HG03064 (cell line): ENCODE measurements around the gene SHANK2.

ENCODE experiments used
- ATAC-seq: cut with Tn5 transposase; IDR thresholded peaks from one replicate; pipeline ENCODE4 v1.9.1; 2021; ENCODE audit warnings: low read depth; ENCODE audit not compliant: unreplicated experiment

Gene SHANK2

DNA sequence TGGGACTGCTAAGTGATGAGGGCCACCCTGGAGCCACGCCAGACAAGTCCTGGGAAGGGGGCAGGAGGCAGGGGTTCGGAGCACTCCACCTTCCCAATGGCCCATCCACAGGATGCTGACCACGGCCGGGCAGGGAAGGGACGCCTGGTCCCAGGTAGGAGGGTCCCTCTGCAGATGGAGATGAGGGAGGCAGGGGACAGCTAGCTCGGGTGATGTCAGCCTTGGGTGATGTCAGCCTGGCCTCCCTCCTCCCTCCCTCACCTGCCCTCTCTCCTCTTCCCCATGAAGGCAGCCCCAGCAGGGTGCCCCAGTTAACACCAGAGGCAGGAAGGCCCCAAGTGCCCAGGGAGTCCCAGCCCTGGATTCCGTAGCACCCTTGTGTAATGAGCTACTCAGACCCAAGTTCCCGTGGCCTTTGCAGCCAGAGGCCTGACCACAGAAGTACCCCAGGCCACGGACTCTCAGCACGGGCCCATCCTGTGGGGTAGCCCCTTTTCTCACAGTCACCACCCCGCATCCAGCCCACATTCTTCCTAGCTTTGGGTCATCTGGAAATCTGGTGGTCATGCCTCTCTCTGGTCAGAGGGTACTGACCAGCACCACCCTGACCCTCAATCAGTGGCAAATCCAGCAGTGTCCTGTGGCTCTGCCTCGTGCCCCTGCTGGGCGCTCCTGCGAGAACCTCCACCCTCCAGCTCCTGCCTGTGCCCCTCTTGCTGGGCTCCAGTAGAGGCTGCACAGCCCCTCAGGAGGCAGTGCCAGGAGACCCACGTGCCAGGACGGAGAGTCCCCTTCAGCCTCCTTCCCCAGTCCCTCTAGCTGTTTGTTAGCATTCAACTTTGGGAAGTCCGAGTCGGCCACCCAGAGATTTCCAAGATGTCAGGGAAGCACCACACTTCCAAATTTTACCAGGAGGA, 47.4 kb downstream of the SHANK2 start:
- ATAC-seq: no peak

- ATAC-seq: no peak
Measured at GRCh38 chr11:71204294-71204693, 48.1 kb downstream of the SHANK2 start.

DNA sequence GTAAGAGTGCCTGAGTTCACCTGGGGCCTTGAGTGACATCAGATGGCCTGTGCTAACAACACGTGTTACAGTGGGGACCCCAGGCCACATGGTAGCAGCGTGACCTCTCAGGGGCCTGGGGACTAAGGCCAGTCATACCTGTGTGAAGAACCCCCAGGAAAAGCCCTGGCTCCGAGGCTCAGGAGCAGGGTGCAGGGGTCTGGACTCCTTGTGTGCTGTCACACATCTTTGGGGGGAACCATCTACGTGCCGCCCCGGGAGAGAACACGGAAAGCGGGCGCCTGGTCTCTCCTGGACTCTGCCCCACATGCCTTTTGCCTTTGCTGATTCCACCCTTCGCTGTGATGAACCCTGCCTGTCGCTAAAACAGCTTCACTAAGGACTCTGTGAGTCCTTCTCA, 48.7 kb downstream of the SHANK2 start:
- ATAC-seq: no peak

DNA sequence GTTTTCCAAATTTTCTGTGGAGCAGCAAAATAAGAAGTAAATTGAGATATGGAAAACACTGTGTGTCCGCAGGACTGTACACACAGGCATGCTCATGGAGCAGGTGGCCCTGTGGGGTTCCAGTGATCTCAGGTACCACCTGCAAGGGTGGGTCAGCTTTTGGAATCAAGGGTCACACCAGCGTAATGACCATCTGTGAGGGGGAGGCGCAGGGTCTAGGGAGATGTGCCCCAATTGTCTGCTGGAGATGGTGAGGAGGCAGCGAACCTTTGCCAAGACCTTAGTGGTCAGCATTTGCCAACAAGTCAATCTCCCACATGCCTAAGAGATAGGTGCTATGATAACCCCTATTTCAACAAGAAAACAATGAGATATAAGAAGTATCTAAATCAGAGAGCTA, 49.4 kb downstream of the SHANK2 start:
- no peak for ATAC-seq

DNA sequence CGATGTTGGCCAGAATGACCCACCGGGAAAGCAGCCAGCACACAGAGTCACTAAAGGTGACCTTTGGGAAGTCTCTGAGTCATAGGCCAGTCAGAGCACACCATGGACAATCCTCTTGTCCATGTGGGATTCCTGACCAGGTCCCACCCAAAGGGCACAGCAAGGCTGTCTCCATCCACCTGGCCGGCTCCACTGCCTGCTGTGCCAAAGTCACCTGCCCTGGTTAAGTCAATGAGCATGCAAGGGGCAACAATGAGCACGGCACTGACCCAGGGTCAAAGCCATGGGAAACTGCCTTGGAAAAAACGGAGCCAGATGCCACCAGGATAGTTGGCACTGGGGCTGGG, 49.8 kb downstream of the SHANK2 start:
- no peak for ATAC-seq
